K562 (cell line): Measurements from ENCODE around the gene HSD3B7. TPM values are rescaled to one million over a fixed set of nuclear protein-coding genes. Genes with fewer than 3 reads are reported as not detected.

ENCODE experiments used
- ATF3 ChIP-seq, 2 experiments: fragments of 450-650 bp in 1 of 2; sonication (generic) in 1 of 2; formaldehyde crosslinking in 1 of 2; IDR thresholded peaks in 1 of 2; conservative IDR thresholded peaks in 1 of 2; 2 replicates each; pipeline versions ENCODE4 v1.6.1 to v1.8.1; 2016 to 2023; ENCODE audit warnings: mild to moderate bottlenecking in 2 of 2, moderate library complexity in 2 of 2, inconsistent platforms in 1 of 2, missing genetic modification reagents in 1 of 2
- CCNT2 ChIP-seq: IDR thresholded peaks from 2 replicates; pipeline ENCODE4 v1.6.1; 2011; ENCODE audit warnings: borderline replicate concordance, low read depth, mild to moderate bottlenecking, moderate library complexity, mixed read lengths, low read length; ENCODE audit not compliant: insufficient read length; ENCODE audit errors: extremely low read depth
- GTF3C2 ChIP-seq: IDR thresholded peaks from 3 replicates; pipeline ENCODE4 v1.6.1; 2011; ENCODE audit warnings: borderline replicate concordance, mild to moderate bottlenecking, moderate library complexity; ENCODE audit not compliant: insufficient read length; ENCODE audit errors: extremely low read depth
- KLF10 ChIP-seq: fragments of 250-450 bp; sonication (Bioruptor Pico); IDR thresholded peaks from 2 replicates; pipeline ENCODE4 v1.6.1; 2021; ENCODE audit warnings: matching md5 sums
- MCM5 ChIP-seq: fragments of 450-650 bp; IDR thresholded peaks from 2 replicates; pipeline ENCODE4 v1.6.1; 2016; ENCODE audit warnings: low read depth
- MED1 ChIP-seq: sonication (generic); formaldehyde crosslinking; IDR thresholded peaks from 2 replicates; pipeline ENCODE4 v1.8.1; 2023; ENCODE audit warnings: missing genetic modification reagents, borderline replicate concordance
- NFIX ChIP-seq: fragments of 250-450 bp; sonication (Bioruptor Pico); IDR thresholded peaks from 2 replicates; pipeline ENCODE4 v1.4.0; 2020; ENCODE audit warnings: low read depth, mild to moderate bottlenecking, moderate library complexity
- NFXL1 ChIP-seq: fragments of 450-650 bp; formaldehyde crosslinking; IDR thresholded peaks from 2 replicates; pipeline ENCODE4 v1.4.0; 2021; ENCODE audit warnings: mild to moderate bottlenecking
- NR4A1 ChIP-seq, 2 experiments: fragments of 250-450 bp in 1 of 2; fragments of 450-650 bp in 1 of 2; sonication (Bioruptor Pico) in 1 of 2; IDR thresholded peaks; 2 replicates each; pipeline versions ENCODE4 v1.4.0 to v1.6.1; 2016 to 2020; ENCODE audit warnings: mild to moderate bottlenecking in 2 of 2, missing compliant biosample characterization in 1 of 2, missing genetic modification characterization in 1 of 2, moderate library complexity in 1 of 2
- polyA plus RNA-seq, 8 experiments: library from polyadenylated mRNA; depleted of rRNA in 4 of 8; stranded (reverse) in 5 of 8; unstranded in 3 of 8; fragments of >200 nt; fragmentation: Nextera tagmentation in 2 of 8; fragmentation: Illumina TruSeq in 1 of 8; extraction: Ambion mirVana in 2 of 8; extraction: Trizol in 1 of 8; gene quantifications; 2 replicates each; pipeline versions ENCODE4 v1.2.1 to v1.2.3, GENCODE V29; 2011 to 2014; ENCODE audit warnings: inconsistent platforms in 1 of 8, missing spikeins in 1 of 8
- total RNA-seq, 7 experiments: library from RNA; depleted of rRNA in 6 of 7; stranded (reverse); fragments of >200 nt in 6 of 7; fragmentation: Illumina TruSeq in 2 of 7; extraction: Trizol in 2 of 7; gene quantifications; 2 replicates each; pipeline versions ENCODE4 v1.2.1 to v1.2.3, GENCODE V29; 2011 to 2021; ENCODE audit warnings: low replicate concordance in 1 of 7

The HSD3B7 gene
- total and polyA plus RNA-seq, 9 of the 15 experiments (the other 6 are each of a cell fraction or from before 2014, with no cell fraction given): 5.4 to 49.1 (median 23.0) TPM

GRCh38 chr16:30991052-30991451 is 6.0 kb downstream of the HSD3B7 start (continued):
- TF ChIP-seq MED1 (CRISPR knock-in tag) (no peak), NFXL1 (CRISPR knock-in tag) (no peak), NR4A1 (CRISPR knock-in tag; IDR thresholded peaks at IDR 0.05) (no peak), NR4A1 (tag; IDR thresholded peaks at IDR 0.05) (no peak), MCM5 (no peak), GTF3C2 (no peak), KLF10 (CRISPR knock-in tag) (no peak), CCNT2 (no peak), ATF3 (IDR thresholded peaks at IDR 0.05) (no peak), ATF3 (CRISPR knock-in tag; conservative IDR thresholded peaks at IDR 0.05) (no peak), NFIX (no peak)
